ENCODE measurements around the gene CHST15. TPM values are rescaled to one million over a fixed set of nuclear protein-coding genes. Genes with fewer than 3 reads are reported as not detected.

The CHST15 gene
- polyA plus RNA-seq, 1 donor from 2014 or later = 0.79 TPM

GRCh38 chr10:124032087-124032935 is 61.1 kb downstream of the CHST15 start:
- H3K27me3 ChIP-seq (ENCODE audit: insufficient read depth, low read depth, low read length) = no peaks in the 10 kb centered on the region
- H3K9me2 ChIP-seq (ENCODE audit: insufficient read depth, low read length) = no peaks in the 10 kb centered on the region
- no peak overlapping the region for H3K27ac ChIP-seq (ENCODE audit: low read length)
- no peak overlapping the region for H3K9ac ChIP-seq (ENCODE audit: low read length)
- no peak overlapping the region for H2AFZ ChIP-seq (ENCODE audit: low read depth, low read length)
- H3K4me2 ChIP-seq (ENCODE audit: low read length) = no peak overlapping the region
- no peaks in the 10 kb centered on the region for H4K20me1 ChIP-seq (ENCODE audit: insufficient read depth)
- no peaks in the 10 kb centered on the region for H3K79me2 ChIP-seq (replicated peaks; ENCODE audit: insufficient read depth, low read length)
- no peak overlapping the region for H3K4me3 ChIP-seq (ENCODE audit: low read length)
- no peaks in the 10 kb centered on the region for H3K9me3 ChIP-seq (ENCODE audit: low read length)
- H3F3A ChIP-seq (ENCODE audit: insufficient read depth, low read length, poor library complexity, severe bottlenecking) = no peaks in the 10 kb centered on the region
- H3K36me3 ChIP-seq (ENCODE audit: insufficient read depth, low read length) = no peaks in the 10 kb centered on the region
- no peak for TF ChIP-seq RAD21 (conservative IDR thresholded peaks at IDR 0.05)
- TF ChIP-seq SMC3 (conservative IDR thresholded peaks at IDR 0.05; ENCODE audit: poor library complexity) = no peak
- TF ChIP-seq POLR2AphosphoS5 (IDR thresholded peaks at IDR 0.05) = no peak
- TF ChIP-seq EP300 (conservative IDR thresholded peaks at IDR 0.05; ENCODE audit: poor library complexity, severe bottlenecking) = no peak
- no peak for TF ChIP-seq TAF1 (IDR thresholded peaks at IDR 0.05; ENCODE audit: low read depth)
- TF ChIP-seq CTCF (IDR thresholded peaks at IDR 0.05; ENCODE audit: poor library complexity, severe bottlenecking) = no peak
- no peak for TF ChIP-seq EZH2 (IDR thresholded peaks at IDR 0.05; ENCODE audit: borderline replicate concordance, insufficient read depth, low read length, poor library complexity, severe bottlenecking)
- TF ChIP-seq MXI1 (conservative IDR thresholded peaks at IDR 0.05; ENCODE audit: poor library complexity, severe bottlenecking) = no peak
- no peak for TF ChIP-seq REST (IDR thresholded peaks at IDR 0.05; ENCODE audit: borderline replicate concordance)

- Histone ChIP-seq H3K4me3 (ENCODE audit: low read length) (no peak overlapping the region), H3K9me2 (ENCODE audit: insufficient read depth, low read length) (no peaks in the 10 kb centered on the region), H3K27me3 (ENCODE audit: insufficient read depth, low read depth, low read length) (no peaks in the 10 kb centered on the region), H3F3A (ENCODE audit: insufficient read depth, low read length, poor library complexity, severe bottlenecking) (no peaks in the 10 kb centered on the region), H3K79me2 (replicated peaks; ENCODE audit: insufficient read depth, low read length) (no peaks in the 10 kb centered on the region), H3K36me3 (ENCODE audit: insufficient read depth, low read length) (no peaks in the 10 kb centered on the region), H3K27ac (ENCODE audit: low read length) (no peak overlapping the region), H3K9me3 (ENCODE audit: low read length) (no peaks in the 10 kb centered on the region), H3K9ac (ENCODE audit: low read length) (no peak overlapping the region), H4K20me1 (ENCODE audit: insufficient read depth) (no peaks in the 10 kb centered on the region), H2AFZ (ENCODE audit: low read depth, low read length) (no peak overlapping the region), H3K4me2 (ENCODE audit: low read length) (no peak overlapping the region)
- TF ChIP-seq EP300 (conservative IDR thresholded peaks at IDR 0.05; ENCODE audit: poor library complexity, severe bottlenecking) (no peak), RAD21 (conservative IDR thresholded peaks at IDR 0.05) (no peak), SMC3 (conservative IDR thresholded peaks at IDR 0.05; ENCODE audit: poor library complexity) (no peak), POLR2AphosphoS5 (IDR thresholded peaks at IDR 0.05) (no peak), MXI1 (conservative IDR thresholded peaks at IDR 0.05; ENCODE audit: poor library complexity, severe bottlenecking) (no peak), EZH2 (IDR thresholded peaks at IDR 0.05; ENCODE audit: borderline replicate concordance, insufficient read depth, low read length, poor library complexity, severe bottlenecking) (no peak), CTCF (IDR thresholded peaks at IDR 0.05; ENCODE audit: poor library complexity, severe bottlenecking) (no peak), REST (IDR thresholded peaks at IDR 0.05; ENCODE audit: borderline replicate concordance) (no peak), TAF1 (IDR thresholded peaks at IDR 0.05; ENCODE audit: low read depth) (no peak)
These were observed 62.8 kb downstream of the CHST15 start for GRCh38 chr10:124030492-124031110.
